GM18520 (cell line): ENCODE measurements around the gene PDZD2.

ENCODE experiments used
- ATAC-seq: cut with Tn5 transposase; IDR thresholded peaks from one replicate; pipeline ENCODE4 v1.9.1; 2021; ENCODE audit not compliant: unreplicated experiment

PDZD2 gene

GRCh38 chr5:31811210-31811609 lies 172.3 kb downstream of the PDZD2 start:
- ATAC-seq, result no peak

- no peak for ATAC-seq
Observed at GRCh38 chr5:31815376-31815775, 176.4 kb downstream of the PDZD2 start.

GRCh38 chr5:31819926-31820516 lies 181.1 kb downstream of the PDZD2 start:
- no peak for ATAC-seq

- ATAC-seq, result no peak
Observed at GRCh38 chr5:31823472-31823871, 184.5 kb downstream of the PDZD2 start.

- no peak for ATAC-seq
Observed at GRCh38 chr5:31824869-31825517, 186.1 kb downstream of the PDZD2 start.

- no peak for ATAC-seq
Observed at GRCh38 chr5:31825518-31826068, 186.7 kb downstream of the PDZD2 start.

- ATAC-seq, result no peak
Observed at GRCh38 chr5:31827867-31828266, 188.9 kb downstream of the PDZD2 start.

- ATAC-seq, result no peak
Observed at GRCh38 chr5:31832966-31833365, 194.0 kb downstream of the PDZD2 start.

- no peak for ATAC-seq
Observed at GRCh38 chr5:31833710-31834109, 194.8 kb downstream of the PDZD2 start.

GRCh38 chr5:31844622-31845345 lies 205.9 kb downstream of the PDZD2 start:
- no peak for ATAC-seq

GRCh38 chr5:31845361-31845760 lies 206.4 kb downstream of the PDZD2 start:
- no peak for ATAC-seq

GRCh38 chr5:31846934-31847333 lies 208.0 kb downstream of the PDZD2 start:
- ATAC-seq, result no peak

GRCh38 chr5:31847354-31847753 lies 208.4 kb downstream of the PDZD2 start:
- ATAC-seq, result no peak

- no peak for ATAC-seq
Observed at GRCh38 chr5:31850981-31851689, 212.2 kb downstream of the PDZD2 start.

GRCh38 chr5:31853398-31854135 lies 214.6 kb downstream of the PDZD2 start:
- ATAC-seq, result no peak

GRCh38 chr5:31854181-31855133 lies 215.5 kb downstream of the PDZD2 start:
- ATAC-seq, result no peak

- no peak for ATAC-seq
Observed at GRCh38 chr5:31855134-31856040, 216.5 kb downstream of the PDZD2 start.

GRCh38 chr5:31859096-31859495 lies 220.2 kb downstream of the PDZD2 start:
- no peak for ATAC-seq

GRCh38 chr5:31860278-31860677 lies 221.3 kb downstream of the PDZD2 start:
- no peak for ATAC-seq
